Measurements from ENCODE around the gene CASQ1.

The CASQ1 gene

DNA sequence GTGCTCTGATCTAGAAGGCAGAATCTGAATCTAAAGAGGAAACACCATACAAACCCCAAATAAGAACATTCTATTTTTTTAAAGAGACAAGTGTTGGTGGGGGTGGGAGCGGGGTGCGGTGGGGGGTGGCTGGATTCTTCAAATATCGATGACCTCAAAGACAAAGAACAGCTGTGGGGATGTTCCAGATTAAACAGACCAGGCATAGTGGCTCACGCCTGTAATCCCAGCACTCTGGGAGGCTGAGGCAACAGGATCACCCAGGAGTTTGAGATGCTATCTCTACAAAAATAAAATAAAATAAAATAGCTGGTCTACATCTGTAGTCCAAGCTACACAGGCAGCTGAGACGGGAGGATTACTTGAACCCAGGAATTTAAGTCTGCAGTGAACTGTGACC, 34.0 kb upstream of the CASQ1 start:
- Histone ChIP-seq H2AFZ (ENCODE audit: low read depth, low read length, severe bottlenecking) (no peak overlapping the region), H3K36me3 (ENCODE audit: low read length) (no peaks in the 10 kb centered on the region), H3K79me2 (ENCODE audit: insufficient read depth, low read length) (no peaks in the 10 kb centered on the region), H3K4me3 (ENCODE audit: insufficient read depth, low read length, poor library complexity, severe bottlenecking) (no peak overlapping the region), H4K20me1 (ENCODE audit: low read depth, low read length) (no peaks in the 10 kb centered on the region), H3K4me2 (ENCODE audit: low read depth, low read length, poor library complexity, severe bottlenecking) (no peak overlapping the region), H3K27ac (ENCODE audit: low read depth, low read length) (no peak overlapping the region), H3F3A (ENCODE audit: insufficient read depth) (no peaks in the 10 kb centered on the region), H3K9me3 (ENCODE audit: insufficient read depth, low read length) (no peaks in the 10 kb centered on the region), H3K9me2 (replicated peaks; ENCODE audit: insufficient read depth, low read length) (no peaks in the 10 kb centered on the region), H3K27me3 (ENCODE audit: low read length) (no peaks in the 10 kb centered on the region), H3K9ac (ENCODE audit: low read length) (no peak overlapping the region)
- TF ChIP-seq, protein P1, sequence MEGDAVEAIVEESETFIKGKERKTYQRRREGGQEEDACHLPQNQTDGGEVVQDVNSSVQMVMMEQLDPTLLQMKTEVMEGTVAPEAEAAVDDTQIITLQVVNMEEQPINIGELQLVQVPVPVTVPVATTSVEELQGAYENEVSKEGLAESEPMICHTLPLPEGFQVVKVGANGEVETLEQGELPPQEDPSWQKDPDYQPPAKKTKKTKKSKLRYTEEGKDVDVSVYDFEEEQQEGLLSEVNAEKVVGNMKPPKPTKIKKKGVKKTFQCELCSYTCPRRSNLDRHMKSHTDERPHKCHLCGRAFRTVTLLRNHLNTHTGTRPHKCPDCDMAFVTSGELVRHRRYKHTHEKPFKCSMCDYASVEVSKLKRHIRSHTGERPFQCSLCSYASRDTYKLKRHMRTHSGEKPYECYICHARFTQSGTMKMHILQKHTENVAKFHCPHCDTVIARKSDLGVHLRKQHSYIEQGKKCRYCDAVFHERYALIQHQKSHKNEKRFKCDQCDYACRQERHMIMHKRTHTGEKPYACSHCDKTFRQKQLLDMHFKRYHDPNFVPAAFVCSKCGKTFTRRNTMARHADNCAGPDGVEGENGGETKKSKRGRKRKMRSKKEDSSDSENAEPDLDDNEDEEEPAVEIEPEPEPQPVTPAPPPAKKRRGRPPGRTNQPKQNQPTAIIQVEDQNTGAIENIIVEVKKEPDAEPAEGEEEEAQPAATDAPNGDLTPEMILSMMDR (IDR thresholded peaks at IDR 0.05; ENCODE audit: insufficient read depth, low read length, poor library complexity, severe bottlenecking), result no peak
- TF ChIP-seq EZH2phosphoT487 (conservative IDR thresholded peaks at IDR 0.05; ENCODE audit: low read length), result no peak

DNA sequence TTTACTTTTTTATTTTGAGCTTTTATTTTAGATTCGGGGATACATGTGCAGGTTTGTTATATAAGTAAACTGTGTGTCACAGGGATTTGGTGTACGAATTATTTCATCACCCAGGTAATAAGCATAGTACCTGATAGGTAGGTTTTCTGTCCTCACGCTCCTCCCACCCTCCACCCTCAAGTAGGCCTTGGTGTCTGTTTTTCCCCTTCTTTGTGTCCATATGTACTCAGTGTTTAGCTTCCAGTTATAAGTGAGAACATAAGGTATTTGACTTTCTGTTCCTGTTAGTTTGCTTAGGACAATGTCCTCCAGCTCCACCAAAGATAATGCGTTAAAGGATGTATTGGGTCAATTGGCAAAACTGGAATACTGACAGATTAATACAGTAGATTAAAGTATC, 33.2 kb upstream of the CASQ1 start:
- Histone ChIP-seq H3K27ac (ENCODE audit: low read depth, low read length) (no peak overlapping the region), H3K9me2 (replicated peaks; ENCODE audit: insufficient read depth, low read length) (no peaks in the 10 kb centered on the region), H3K4me2 (ENCODE audit: low read depth, low read length, poor library complexity, severe bottlenecking) (no peak overlapping the region), H3K9me3 (ENCODE audit: insufficient read depth, low read length) (no peaks in the 10 kb centered on the region), H4K20me1 (ENCODE audit: low read depth, low read length) (no peaks in the 10 kb centered on the region), H3K9ac (ENCODE audit: low read length) (no peak overlapping the region), H3K36me3 (ENCODE audit: low read length) (no peaks in the 10 kb centered on the region), H3K79me2 (ENCODE audit: insufficient read depth, low read length) (no peaks in the 10 kb centered on the region), H3K27me3 (ENCODE audit: low read length) (no peaks in the 10 kb centered on the region), H3F3A (ENCODE audit: insufficient read depth) (no peaks in the 10 kb centered on the region), H3K4me3 (ENCODE audit: insufficient read depth, low read length, poor library complexity, severe bottlenecking) (no peak overlapping the region), H2AFZ (ENCODE audit: low read depth, low read length, severe bottlenecking) (no peak overlapping the region)
- TF ChIP-seq EZH2phosphoT487 (conservative IDR thresholded peaks at IDR 0.05; ENCODE audit: low read length), result no peak
- TF ChIP-seq, protein P1 (IDR thresholded peaks at IDR 0.05; ENCODE audit: insufficient read depth, low read length, poor library complexity, severe bottlenecking), result no peak

DNA sequence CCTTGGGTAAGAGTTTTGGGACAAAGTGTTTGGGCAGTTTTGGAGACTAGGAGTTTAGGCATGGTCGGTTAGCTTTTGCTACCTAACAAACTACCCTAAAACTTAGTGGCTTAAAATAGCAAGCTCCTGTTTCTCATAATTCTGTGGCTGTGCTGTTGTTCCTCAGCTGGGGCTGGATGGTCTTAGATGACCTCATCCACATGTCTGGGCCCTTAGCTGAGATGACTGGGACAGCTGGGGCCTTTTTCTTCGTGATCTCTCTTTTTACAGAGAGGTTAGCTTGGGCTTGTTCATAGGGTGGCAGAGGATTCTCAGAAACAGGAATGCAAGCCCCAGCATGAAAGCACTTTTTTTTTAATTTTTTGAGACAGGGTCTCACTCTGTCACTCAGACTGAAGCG, 32.3 kb upstream of the CASQ1 start:
- Histone ChIP-seq H2AFZ (ENCODE audit: low read depth, low read length, severe bottlenecking) (no peak overlapping the region), H3K9me3 (ENCODE audit: insufficient read depth, low read length) (no peaks in the 10 kb centered on the region), H3F3A (ENCODE audit: insufficient read depth) (no peaks in the 10 kb centered on the region), H3K4me2 (ENCODE audit: low read depth, low read length, poor library complexity, severe bottlenecking) (no peak overlapping the region), H3K79me2 (ENCODE audit: insufficient read depth, low read length) (no peaks in the 10 kb centered on the region), H4K20me1 (ENCODE audit: low read depth, low read length) (no peaks in the 10 kb centered on the region), H3K9me2 (replicated peaks; ENCODE audit: insufficient read depth, low read length) (no peaks in the 10 kb centered on the region), H3K27me3 (ENCODE audit: low read length) (no peaks in the 10 kb centered on the region), H3K9ac (ENCODE audit: low read length) (no peak overlapping the region), H3K4me3 (ENCODE audit: insufficient read depth, low read length, poor library complexity, severe bottlenecking) (no peak overlapping the region), H3K27ac (ENCODE audit: low read depth, low read length) (no peak overlapping the region), H3K36me3 (ENCODE audit: low read length) (no peaks in the 10 kb centered on the region)
- no peak for TF ChIP-seq EZH2phosphoT487 (conservative IDR thresholded peaks at IDR 0.05; ENCODE audit: low read length)
- TF ChIP-seq, protein P1 (IDR thresholded peaks at IDR 0.05; ENCODE audit: insufficient read depth, low read length, poor library complexity, severe bottlenecking), result no peak
